Measurements from ENCODE around the gene TSPAN18.

DNA sequence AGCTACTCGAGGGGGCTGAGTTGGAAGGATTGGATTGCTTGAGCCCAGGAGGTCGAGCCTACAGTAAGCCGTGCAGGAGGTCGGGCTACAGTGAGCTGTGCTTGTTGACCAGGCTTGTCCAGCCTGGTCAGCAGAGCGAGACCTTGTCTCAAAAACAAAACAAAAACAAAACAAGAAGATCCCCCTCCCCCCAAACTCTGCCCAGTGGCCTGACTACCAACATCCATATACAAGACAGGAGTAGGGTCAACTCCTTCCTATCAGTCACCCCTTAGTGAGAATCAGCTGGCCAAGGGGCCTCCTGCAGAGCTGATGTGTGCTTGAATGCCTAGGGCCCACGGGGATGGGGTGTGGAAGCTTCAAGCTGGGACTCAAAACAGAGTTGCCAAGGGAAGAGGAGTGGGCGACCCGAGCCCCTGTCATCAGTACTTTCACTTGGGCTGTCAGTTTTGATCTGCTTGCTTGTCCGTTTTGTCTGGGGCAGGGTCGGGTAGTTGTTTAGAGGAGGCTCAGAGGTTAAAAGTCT, 942 bp upstream of the TSPAN18 start:
- TF ChIP-seq, protein P1, sequence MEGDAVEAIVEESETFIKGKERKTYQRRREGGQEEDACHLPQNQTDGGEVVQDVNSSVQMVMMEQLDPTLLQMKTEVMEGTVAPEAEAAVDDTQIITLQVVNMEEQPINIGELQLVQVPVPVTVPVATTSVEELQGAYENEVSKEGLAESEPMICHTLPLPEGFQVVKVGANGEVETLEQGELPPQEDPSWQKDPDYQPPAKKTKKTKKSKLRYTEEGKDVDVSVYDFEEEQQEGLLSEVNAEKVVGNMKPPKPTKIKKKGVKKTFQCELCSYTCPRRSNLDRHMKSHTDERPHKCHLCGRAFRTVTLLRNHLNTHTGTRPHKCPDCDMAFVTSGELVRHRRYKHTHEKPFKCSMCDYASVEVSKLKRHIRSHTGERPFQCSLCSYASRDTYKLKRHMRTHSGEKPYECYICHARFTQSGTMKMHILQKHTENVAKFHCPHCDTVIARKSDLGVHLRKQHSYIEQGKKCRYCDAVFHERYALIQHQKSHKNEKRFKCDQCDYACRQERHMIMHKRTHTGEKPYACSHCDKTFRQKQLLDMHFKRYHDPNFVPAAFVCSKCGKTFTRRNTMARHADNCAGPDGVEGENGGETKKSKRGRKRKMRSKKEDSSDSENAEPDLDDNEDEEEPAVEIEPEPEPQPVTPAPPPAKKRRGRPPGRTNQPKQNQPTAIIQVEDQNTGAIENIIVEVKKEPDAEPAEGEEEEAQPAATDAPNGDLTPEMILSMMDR (conservative IDR thresholded peaks at IDR 0.05; ENCODE audit: low read length): no peak
- TF ChIP-seq EZH2phosphoT487 (IDR thresholded peaks at IDR 0.05; ENCODE audit: borderline replicate concordance, low read depth, low read length): no peak
